Measurements from ENCODE around the gene DMXL1.

- TF ChIP-seq POLR2A (IDR thresholded peaks at IDR 0.05) (no peak), CTCF (IDR thresholded peaks at IDR 0.05) (no peak)
Measured at GRCh38 chr5:119239119-119239417, 168.2 kb downstream of the DMXL1 start.

Measured in heart left ventricle (tissue), 13 donors.